ENCODE measurements around the gene NUMB. TPM values are rescaled to one million over a fixed set of nuclear protein-coding genes. Genes with fewer than 3 reads are reported as not detected.

The NUMB gene
- total and polyA plus RNA-seq, 2 experiments from 2014 or later = 64.8 to 142 TPM

- peaks cover 78% of the 10 kb centered on the region for H3F3A ChIP-seq (ENCODE audit: insufficient read depth)
- H3K9me3 ChIP-seq (ENCODE audit: low read depth) = no peaks in the 10 kb centered on the region
Observed at GRCh38 chr14:73460691-73461127, 2.4 kb upstream of the NUMB start.

GRCh38 chr14:73459959-73460358 lies 1.6 kb upstream of the NUMB start:
- Histone ChIP-seq H3K4me1 (ENCODE audit: insufficient read depth) (peaks cover 76% of the 10 kb centered on the region), H3F3A (ENCODE audit: insufficient read depth) (peaks cover 77% of the 10 kb centered on the region), H3K9me3 (ENCODE audit: low read depth) (no peaks in the 10 kb centered on the region), H3K4me2 (ENCODE audit: unreplicated experiment) (peak overlapping the region; percentile 81), H3K9ac (peak overlapping the region; percentile 90), H3K79me2 (ENCODE audit: insufficient read depth) (peaks cover 67% of the 10 kb centered on the region), H3K4me3 (peak overlapping the region; percentile 59), H3K9me2 (ENCODE audit: insufficient read depth) (no peaks in the 10 kb centered on the region), H3K27me3 (replicated peaks; ENCODE audit: insufficient read depth) (no peaks in the 10 kb centered on the region), H3K36me3 (ENCODE audit: low read depth) (no peaks in the 10 kb centered on the region), H4K20me1 (ENCODE audit: insufficient read depth) (0 out of 2 replicates have a peak, but pooled peaks cover 5% of the 10 kb centered on the region), H2AFZ (no peak overlapping the region), H3K27ac (peak overlapping the region; percentile 99)
- WGBS, 2 experiments (ENCODE audit: low coverage in 1 of 2, low lambda C conversion rate in 2 of 2, missing lambda C conversion rate in 2 of 2) = 86 to 95% methylated on average over 4 of the region's 4 CpGs
- DNase-seq = no peak
- in situ Hi-C loops (cut with MboI) = no loop called here
- TF ChIP-seq EZH2 (IDR thresholded peaks at IDR 0.05; ENCODE audit: insufficient read depth, poor library complexity, severe bottlenecking) = no peak
- TF ChIP-seq EZH2phosphoT487 (IDR thresholded peaks at IDR 0.05; ENCODE audit: insufficient read depth, low read depth) = no peak

More at GRCh38 chr14:73460691-73461127, 2.4 kb upstream of the NUMB start:
- peak overlapping the region; percentile 81 for H3K4me2 ChIP-seq (ENCODE audit: unreplicated experiment)
- WGBS, 2 experiments (ENCODE audit: low coverage in 1 of 2, low lambda C conversion rate in 2 of 2, missing lambda C conversion rate in 2 of 2) = 22 to 33% methylated on average over 2 of the region's 2 CpGs
- 0 out of 2 replicates have a peak, but pooled peaks cover 5% of the 10 kb centered on the region for H4K20me1 ChIP-seq (ENCODE audit: insufficient read depth)
- H3K27me3 ChIP-seq (replicated peaks; ENCODE audit: insufficient read depth) = no peaks in the 10 kb centered on the region
- H3K9ac ChIP-seq = peak overlapping the region; percentile 90
- TF ChIP-seq EZH2 (IDR thresholded peaks at IDR 0.05; ENCODE audit: insufficient read depth, poor library complexity, severe bottlenecking) (no peak), EZH2phosphoT487 (IDR thresholded peaks at IDR 0.05; ENCODE audit: insufficient read depth, low read depth) (no peak)
- no peak overlapping the region for H2AFZ ChIP-seq
- no peaks in the 10 kb centered on the region for H3K9me2 ChIP-seq (ENCODE audit: insufficient read depth)
- peak overlapping the region; percentile 59 for H3K4me3 ChIP-seq
- H3K4me1 ChIP-seq (ENCODE audit: insufficient read depth) = peaks cover 76% of the 10 kb centered on the region
- peaks cover 59% of the 10 kb centered on the region for H3K79me2 ChIP-seq (ENCODE audit: insufficient read depth)
- no peaks in the 10 kb centered on the region for H3K36me3 ChIP-seq (ENCODE audit: low read depth)
- peak; percentile 91 for DNase-seq
- in situ Hi-C loops (cut with MboI) = no loop called here
- H3K27ac ChIP-seq = peak overlapping the region; percentile 99

DNA sequence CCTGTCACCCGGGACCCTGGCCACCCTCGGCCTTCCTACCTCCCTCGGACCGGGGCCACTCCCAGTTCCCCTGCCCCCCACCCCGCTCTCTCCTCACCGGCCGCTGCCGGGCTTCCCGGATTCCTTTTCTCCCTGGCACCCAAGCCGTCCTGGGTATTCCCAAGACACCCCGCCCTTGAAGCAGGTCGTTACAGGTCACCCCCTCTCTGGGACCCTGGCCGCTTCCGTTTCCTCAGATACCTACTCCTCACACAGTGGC lies 493 bp downstream of the NUMB start:
- 0 to 1% methylated on average over 6 to 14 of the region's 14 CpGs for WGBS, 2 experiments (ENCODE audit: low coverage in 1 of 2, low lambda C conversion rate in 2 of 2, missing lambda C conversion rate in 2 of 2)
- 0 out of 2 replicates have a peak, but pooled peaks cover 5% of the 10 kb centered on the region for H4K20me1 ChIP-seq (ENCODE audit: insufficient read depth)
- no peaks in the 10 kb centered on the region for H3K9me2 ChIP-seq (ENCODE audit: insufficient read depth)
- in situ Hi-C loops (cut with MboI) = no loop called here
- H2AFZ ChIP-seq = peak overlapping the region; percentile 74
- H3K4me1 ChIP-seq (ENCODE audit: insufficient read depth) = peaks cover 75% of the 10 kb centered on the region
- no peaks in the 10 kb centered on the region for H3K36me3 ChIP-seq (ENCODE audit: low read depth)
- no peaks in the 10 kb centered on the region for H3K9me3 ChIP-seq (ENCODE audit: low read depth)
- peak overlapping the region; percentile 87 for H3K27ac ChIP-seq
- H3K79me2 ChIP-seq (ENCODE audit: insufficient read depth) = peaks cover 88% of the 10 kb centered on the region
- peak overlapping the region; percentile 97 for H3K4me3 ChIP-seq
- no peak for TF ChIP-seq EZH2 (IDR thresholded peaks at IDR 0.05; ENCODE audit: insufficient read depth, poor library complexity, severe bottlenecking)
- TF ChIP-seq EZH2phosphoT487 (IDR thresholded peaks at IDR 0.05; ENCODE audit: insufficient read depth, low read depth) = no peak
- peak overlapping the region; percentile 95 for H3K9ac ChIP-seq
- peak overlapping the region; percentile 99 for H3K4me2 ChIP-seq (ENCODE audit: unreplicated experiment)
- peaks cover 76% of the 10 kb centered on the region for H3F3A ChIP-seq (ENCODE audit: insufficient read depth)
- no peak for DNase-seq
- no peaks in the 10 kb centered on the region for H3K27me3 ChIP-seq (replicated peaks; ENCODE audit: insufficient read depth)

DNA sequence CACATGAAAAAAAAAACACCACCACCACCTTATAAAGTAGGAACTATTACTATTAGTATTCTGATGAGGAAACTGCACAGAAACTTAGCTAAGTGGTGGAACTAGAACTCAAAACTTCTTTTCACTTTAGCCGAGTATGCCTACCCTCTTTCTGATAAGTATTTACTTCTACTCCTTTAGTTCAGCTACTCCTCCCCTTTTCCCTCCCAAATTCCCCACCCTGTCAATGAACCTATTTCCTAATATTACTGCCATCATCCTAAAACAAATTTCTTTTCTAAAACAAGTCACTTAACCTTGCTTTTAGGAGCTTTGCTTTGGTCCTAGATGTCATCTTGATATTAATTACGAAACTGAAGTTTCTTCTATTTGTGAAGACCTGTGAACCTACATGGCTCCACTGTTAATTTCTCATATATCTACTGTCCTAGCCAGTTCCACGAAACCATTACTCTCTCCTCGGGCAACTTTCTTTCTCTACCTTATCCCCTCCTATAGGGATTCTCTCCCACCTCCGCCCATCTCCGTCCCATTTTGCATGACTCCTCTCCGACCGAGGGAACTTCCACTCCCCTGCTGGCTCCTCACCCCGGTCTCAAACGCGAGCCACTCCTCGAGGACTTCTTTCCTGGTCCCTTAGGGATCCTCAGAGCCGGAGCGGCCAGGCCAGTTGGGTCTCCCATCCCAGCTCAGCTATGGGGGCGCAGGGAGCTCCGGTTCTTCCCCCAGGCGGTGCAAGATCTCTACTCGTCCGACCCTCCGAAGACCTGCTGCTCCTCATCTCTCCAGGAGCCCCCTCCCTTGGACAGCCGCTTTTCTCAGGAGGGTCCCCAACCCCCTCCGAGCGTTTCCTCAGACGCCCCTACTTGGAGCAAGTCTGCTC lies 1.1 kb downstream of the NUMB start:
- peak overlapping the region; percentile 74 for H2AFZ ChIP-seq
- WGBS, 2 experiments (ENCODE audit: low coverage in 1 of 2, low lambda C conversion rate in 2 of 2, missing lambda C conversion rate in 2 of 2) = 1% methylated on average over 18 to 24 of the region's 24 CpGs
- 0 out of 2 replicates have a peak, but pooled peaks cover 9% of the 10 kb centered on the region for H4K20me1 ChIP-seq (ENCODE audit: insufficient read depth)
- H3K4me2 ChIP-seq (ENCODE audit: unreplicated experiment) = peak overlapping the region; percentile 99
- H3K27ac ChIP-seq = peak overlapping the region; percentile 87
- no peaks in the 10 kb centered on the region for H3K36me3 ChIP-seq (ENCODE audit: low read depth)
- peaks cover 91% of the 10 kb centered on the region for H3K79me2 ChIP-seq (ENCODE audit: insufficient read depth)
- H3K4me3 ChIP-seq = peak overlapping the region; percentile 97
- H3K9me3 ChIP-seq (ENCODE audit: low read depth) = no peaks in the 10 kb centered on the region
- H3F3A ChIP-seq (ENCODE audit: insufficient read depth) = peaks cover 75% of the 10 kb centered on the region
- peak overlapping the region; percentile 95 for H3K9ac ChIP-seq
- no peaks in the 10 kb centered on the region for H3K9me2 ChIP-seq (ENCODE audit: insufficient read depth)
- H3K27me3 ChIP-seq (replicated peaks; ENCODE audit: insufficient read depth) = no peaks in the 10 kb centered on the region
- DNase-seq = peak; percentile 83
- TF ChIP-seq EZH2 (IDR thresholded peaks at IDR 0.05; ENCODE audit: insufficient read depth, poor library complexity, severe bottlenecking) (no peak), EZH2phosphoT487 (IDR thresholded peaks at IDR 0.05; ENCODE audit: insufficient read depth, low read depth) (no peak)
- in situ Hi-C loops (cut with MboI) = no loop called here
- peaks cover 75% of the 10 kb centered on the region for H3K4me1 ChIP-seq (ENCODE audit: insufficient read depth)

Measured in GM23248 (cell line).